ENCODE measurements around the gene SNX25.

Gene SNX25

DNA sequence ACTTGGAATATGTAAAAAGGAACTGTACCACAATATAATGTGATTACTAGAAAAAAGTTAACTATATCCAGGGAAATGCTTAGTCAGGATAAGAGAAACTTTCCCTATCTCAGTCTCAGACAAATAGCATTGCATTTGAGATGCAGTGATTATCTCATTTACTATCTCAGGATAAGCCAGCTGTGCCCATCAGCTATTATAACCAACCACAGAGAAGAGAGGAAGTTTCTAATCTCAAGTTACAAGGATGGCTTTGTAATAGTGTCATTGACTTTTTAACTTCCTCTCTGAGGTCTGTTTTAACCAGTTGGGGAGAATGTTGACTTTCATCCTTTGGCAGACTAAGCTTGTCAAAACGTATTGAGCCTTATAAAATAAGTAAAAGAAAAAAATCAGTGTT is 56.5 kb downstream of the SNX25 start:
- Histone ChIP-seq H3F3A (ENCODE audit: control insufficient read depth, insufficient read depth) (no peaks in the 10 kb centered on the region), H3K4me2 (ENCODE audit: low read length) (peak overlapping the region; percentile 21), H3K27me3 (ENCODE audit: control insufficient read depth, low read length) (no peaks in the 10 kb centered on the region), H3K4me3 (ENCODE audit: low read length) (no peak overlapping the region), H3K36me3 (ENCODE audit: control insufficient read depth, low read length) (peaks cover 72% of the 10 kb centered on the region), H3K9me2 (replicated peaks; ENCODE audit: control insufficient read depth, low read length) (no peaks in the 10 kb centered on the region), H3K79me2 (ENCODE audit: control insufficient read depth, low read length) (peaks cover 32% of the 10 kb centered on the region), H4K20me1 (ENCODE audit: control insufficient read depth, insufficient read depth, low read depth, low read length) (no peaks in the 10 kb centered on the region; the same call in 1 of the 2 replicates), H3K27ac (ENCODE audit: low read depth, low read length) (no peak overlapping the region; the same call in 1 of the 2 replicates), H3K9me3 (ENCODE audit: control insufficient read depth, insufficient read depth, low read length) (no peaks in the 10 kb centered on the region), H3K4me1 (ENCODE audit: control insufficient read depth, low read length) (peaks cover 52% of the 10 kb centered on the region)
- TF ChIP-seq, protein P1, sequence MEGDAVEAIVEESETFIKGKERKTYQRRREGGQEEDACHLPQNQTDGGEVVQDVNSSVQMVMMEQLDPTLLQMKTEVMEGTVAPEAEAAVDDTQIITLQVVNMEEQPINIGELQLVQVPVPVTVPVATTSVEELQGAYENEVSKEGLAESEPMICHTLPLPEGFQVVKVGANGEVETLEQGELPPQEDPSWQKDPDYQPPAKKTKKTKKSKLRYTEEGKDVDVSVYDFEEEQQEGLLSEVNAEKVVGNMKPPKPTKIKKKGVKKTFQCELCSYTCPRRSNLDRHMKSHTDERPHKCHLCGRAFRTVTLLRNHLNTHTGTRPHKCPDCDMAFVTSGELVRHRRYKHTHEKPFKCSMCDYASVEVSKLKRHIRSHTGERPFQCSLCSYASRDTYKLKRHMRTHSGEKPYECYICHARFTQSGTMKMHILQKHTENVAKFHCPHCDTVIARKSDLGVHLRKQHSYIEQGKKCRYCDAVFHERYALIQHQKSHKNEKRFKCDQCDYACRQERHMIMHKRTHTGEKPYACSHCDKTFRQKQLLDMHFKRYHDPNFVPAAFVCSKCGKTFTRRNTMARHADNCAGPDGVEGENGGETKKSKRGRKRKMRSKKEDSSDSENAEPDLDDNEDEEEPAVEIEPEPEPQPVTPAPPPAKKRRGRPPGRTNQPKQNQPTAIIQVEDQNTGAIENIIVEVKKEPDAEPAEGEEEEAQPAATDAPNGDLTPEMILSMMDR (IDR thresholded peaks at IDR 0.05; ENCODE audit: low read depth, low read length, poor library complexity, severe bottlenecking) = no peak
- no peak for TF ChIP-seq EZH2phosphoT487 (IDR thresholded peaks at IDR 0.05; ENCODE audit: borderline replicate concordance, low read length)

DNA sequence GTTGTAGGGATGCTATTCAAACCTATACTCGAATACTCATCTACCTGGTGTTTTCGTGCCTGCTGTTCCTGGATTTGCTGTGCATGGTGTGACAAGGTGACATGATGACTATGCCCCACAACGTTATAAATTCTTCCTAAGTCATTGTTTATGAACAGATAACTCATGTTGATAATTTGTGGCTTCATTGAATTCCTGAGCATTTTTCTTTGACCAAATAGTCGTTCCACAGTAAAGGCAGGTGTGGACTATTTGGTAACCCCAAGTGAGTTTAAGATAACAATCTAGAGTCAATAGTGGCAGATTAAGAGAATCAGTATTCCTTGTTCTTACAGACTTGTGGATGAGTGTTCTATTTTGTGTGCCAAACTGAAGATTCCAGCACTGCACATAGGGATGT is 59.9 kb downstream of the SNX25 start:
- Histone ChIP-seq H3K9me3 (ENCODE audit: control insufficient read depth, insufficient read depth, low read length) (no peaks in the 10 kb centered on the region), H3K9me2 (replicated peaks; ENCODE audit: control insufficient read depth, low read length) (no peaks in the 10 kb centered on the region), H3K4me3 (ENCODE audit: low read length) (no peak overlapping the region), H3K4me2 (ENCODE audit: low read length) (no peak overlapping the region), H3K27ac (ENCODE audit: low read depth, low read length) (no peak overlapping the region), H3K4me1 (ENCODE audit: control insufficient read depth, low read length) (peaks cover 21% of the 10 kb centered on the region), H3K27me3 (ENCODE audit: control insufficient read depth, low read length) (no peaks in the 10 kb centered on the region), H4K20me1 (ENCODE audit: control insufficient read depth, insufficient read depth, low read depth, low read length) (no peaks in the 10 kb centered on the region; the same call in 1 of the 2 replicates), H3K79me2 (ENCODE audit: control insufficient read depth, low read length) (peaks cover 37% of the 10 kb centered on the region), H3F3A (ENCODE audit: control insufficient read depth, insufficient read depth) (no peaks in the 10 kb centered on the region), H3K36me3 (ENCODE audit: control insufficient read depth, low read length) (peaks cover 69% of the 10 kb centered on the region)
- TF ChIP-seq, protein P1 (IDR thresholded peaks at IDR 0.05; ENCODE audit: low read depth, low read length, poor library complexity, severe bottlenecking) = no peak
- TF ChIP-seq EZH2phosphoT487 (IDR thresholded peaks at IDR 0.05; ENCODE audit: borderline replicate concordance, low read length) = no peak

- H3K27ac ChIP-seq (ENCODE audit: low read depth, low read length) = no peak overlapping the region
- H3K4me1 ChIP-seq (ENCODE audit: control insufficient read depth, low read length) = peaks cover 20% of the 10 kb centered on the region
- H3K36me3 ChIP-seq (ENCODE audit: control insufficient read depth, low read length) = peaks cover 65% of the 10 kb centered on the region
- H3K9me2 ChIP-seq (replicated peaks; ENCODE audit: control insufficient read depth, low read length) = no peaks in the 10 kb centered on the region
- no peaks in the 10 kb centered on the region for H3F3A ChIP-seq (ENCODE audit: control insufficient read depth, insufficient read depth)
- TF ChIP-seq, protein P1 (IDR thresholded peaks at IDR 0.05; ENCODE audit: low read depth, low read length, poor library complexity, severe bottlenecking) = no peak
- TF ChIP-seq EZH2phosphoT487 (IDR thresholded peaks at IDR 0.05; ENCODE audit: borderline replicate concordance, low read length) = no peak
- H3K9me3 ChIP-seq (ENCODE audit: control insufficient read depth, insufficient read depth, low read length) = no peaks in the 10 kb centered on the region
- no peak overlapping the region for H3K4me3 ChIP-seq (ENCODE audit: low read length)
- no peaks in the 10 kb centered on the region for H3K27me3 ChIP-seq (ENCODE audit: control insufficient read depth, low read length)
- H4K20me1 ChIP-seq (ENCODE audit: control insufficient read depth, insufficient read depth, low read depth, low read length) = no peaks in the 10 kb centered on the region; the same call in 1 of the 2 replicates
- H3K4me2 ChIP-seq (ENCODE audit: low read length) = no peak overlapping the region
- peaks cover 39% of the 10 kb centered on the region for H3K79me2 ChIP-seq (ENCODE audit: control insufficient read depth, low read length)
These were observed 60.6 kb downstream of the SNX25 start for GRCh38 chr4:185270037-185270436.
